ENCODE results near the gene TAS2R38.

- TF ChIP-seq CTCF (conservative IDR thresholded peaks at IDR 0.05), result no peak
- TF ChIP-seq ZFX (IDR thresholded peaks at IDR 0.05), result no peak
Measured at GRCh38 chr7:141944811-141945210, 28.8 kb downstream of the TAS2R38 start.
